ENCODE measurements around the gene IL2RG. TPM values are rescaled to one million over a fixed set of nuclear protein-coding genes. Genes with fewer than 3 reads are reported as not detected.

The IL2RG gene
- total RNA-seq, 6 donors from 2014 or later = 20.7 to 43.8 (median 26.2) TPM

DNA sequence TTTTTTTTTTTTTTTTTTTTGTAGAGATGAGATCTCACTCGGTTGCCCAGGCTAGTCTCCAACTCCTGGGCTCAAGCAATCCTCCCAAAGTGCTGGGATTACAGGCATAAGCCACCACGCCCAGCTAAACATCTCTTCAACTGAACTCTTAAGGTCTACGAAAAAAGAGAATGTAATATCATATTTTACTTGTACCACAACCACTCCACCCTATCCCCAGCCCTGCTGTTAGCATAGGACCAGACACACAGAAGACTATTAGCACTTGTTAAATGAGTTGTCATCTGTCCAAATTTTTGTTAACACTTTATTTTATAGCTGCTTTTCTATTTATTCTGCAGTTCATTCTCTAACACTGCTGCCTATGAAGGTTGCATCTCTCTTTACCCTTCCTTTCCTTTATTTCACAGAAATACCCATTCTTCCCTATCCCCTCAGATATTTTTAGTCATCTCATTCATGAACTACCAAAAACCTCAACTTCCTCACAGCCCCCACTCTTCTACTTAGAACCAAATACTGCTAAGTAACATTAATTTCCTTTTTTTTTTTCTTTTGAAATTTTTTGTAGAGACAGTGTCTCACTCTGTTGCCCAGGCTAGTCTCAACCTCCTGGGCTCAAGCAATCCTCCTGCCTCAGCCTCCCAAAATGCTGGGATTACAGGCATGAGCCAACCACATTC lies 53.4 kb downstream of the IL2RG start:
- Histone ChIP-seq H3K4me1 (no peaks in the 10 kb centered on the region), H3K27me3 (no peaks in the 10 kb centered on the region), H3K9me3 (no peaks in the 10 kb centered on the region), H3K36me3 (peaks cover 0 to 19% (median 4%) of the 10 kb centered on the region in 4 donors), H3K4me3 (no peak overlapping the region), H3K27ac (no peak overlapping the region)
- DNase-seq (no peak), ATAC-seq (ENCODE audit: low FRiP score in 2 of 2) (no peak)
- WGBS, 2 donors = 60 to 91% methylated on average over 3 of the region's 3 CpGs
- no peak for TF ChIP-seq POLR2A (IDR thresholded peaks at IDR 0.05)
- TF ChIP-seq POLR2AphosphoS5 (IDR thresholded peaks at IDR 0.05) = no peak
- no peak for TF ChIP-seq EP300 (IDR thresholded peaks at IDR 0.05)
- TF ChIP-seq, protein P1, sequence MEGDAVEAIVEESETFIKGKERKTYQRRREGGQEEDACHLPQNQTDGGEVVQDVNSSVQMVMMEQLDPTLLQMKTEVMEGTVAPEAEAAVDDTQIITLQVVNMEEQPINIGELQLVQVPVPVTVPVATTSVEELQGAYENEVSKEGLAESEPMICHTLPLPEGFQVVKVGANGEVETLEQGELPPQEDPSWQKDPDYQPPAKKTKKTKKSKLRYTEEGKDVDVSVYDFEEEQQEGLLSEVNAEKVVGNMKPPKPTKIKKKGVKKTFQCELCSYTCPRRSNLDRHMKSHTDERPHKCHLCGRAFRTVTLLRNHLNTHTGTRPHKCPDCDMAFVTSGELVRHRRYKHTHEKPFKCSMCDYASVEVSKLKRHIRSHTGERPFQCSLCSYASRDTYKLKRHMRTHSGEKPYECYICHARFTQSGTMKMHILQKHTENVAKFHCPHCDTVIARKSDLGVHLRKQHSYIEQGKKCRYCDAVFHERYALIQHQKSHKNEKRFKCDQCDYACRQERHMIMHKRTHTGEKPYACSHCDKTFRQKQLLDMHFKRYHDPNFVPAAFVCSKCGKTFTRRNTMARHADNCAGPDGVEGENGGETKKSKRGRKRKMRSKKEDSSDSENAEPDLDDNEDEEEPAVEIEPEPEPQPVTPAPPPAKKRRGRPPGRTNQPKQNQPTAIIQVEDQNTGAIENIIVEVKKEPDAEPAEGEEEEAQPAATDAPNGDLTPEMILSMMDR (IDR thresholded peaks at IDR 0.05) = no peak

Small RNAs within 50 kb of the gene (small RNA-seq; reads per million reads assigned to genes)
- gene CXorf65 = 0 reads per million in 4 donors

Other genes starting within 250 kb of the IL2RG start
- under 1 TPM in 1 of 6 donors, not detected in 5; 0.10 TPM for gene TEX11, start 202.9 kb downstream of the IL2RG start, total RNA-seq
- under 1 TPM in 2 of 6 donors, not detected in 4; 0.10 to 0.11 TPM for gene SLC7A3, start 180.5 kb downstream of the IL2RG start, total RNA-seq
- 10 to 100 TPM; 26.2 to 67.4 (median 48.8) TPM for gene SNX12, start 43.2 kb downstream of the IL2RG start, total RNA-seq
- gene FOXO4, start 15.7 kb downstream of the IL2RG start, total RNA-seq = 10 to 100 TPM; 11.2 to 34.1 (median 24.0) TPM
- gene CXorf65, start 4.8 kb downstream of the IL2RG start, total RNA-seq = 1 to 10 TPM in 3 of 6 donors, not detected in 3; 1.0 to 3.6 (median 3.3) TPM
- 100 to 1,000 TPM in 1 of 6 donors, 10 to 100 TPM in 5; 21.7 to 188 (median 42.2) TPM for gene MED12, start 7.0 kb upstream of the IL2RG start, total RNA-seq
- gene NLGN3, start 33.3 kb upstream of the IL2RG start, total RNA-seq = 1 to 10 TPM in 1 of 6 donors, under 1 TPM in 4, not detected in 1; 0.20 to 1.0 (median 0.61) TPM
- gene GJB1, start 111.6 kb upstream of the IL2RG start, total RNA-seq = 1 to 10 TPM in 3 of 6 donors, not detected in 3; 1.4 to 4.0 (median 2.7) TPM
- gene ZMYM3, start 142.6 kb upstream of the IL2RG start, total RNA-seq = 10 to 100 TPM; 12.8 to 32.5 (median 21.6) TPM
- 100 to 1,000 TPM; 210 to 294 (median 239) TPM for gene NONO, start 172.1 kb upstream of the IL2RG start, total RNA-seq
- gene ITGB1BP2, start 190.2 kb upstream of the IL2RG start, total RNA-seq = 1 to 10 TPM in 3 of 6 donors, under 1 TPM in 2, not detected in 1; 0.67 to 3.2 (median 1.6) TPM

All from upper lobe of left lung (tissue), 6 donors.